ENCODE measurements around the gene E2F4.

E2F4 gene

DNA sequence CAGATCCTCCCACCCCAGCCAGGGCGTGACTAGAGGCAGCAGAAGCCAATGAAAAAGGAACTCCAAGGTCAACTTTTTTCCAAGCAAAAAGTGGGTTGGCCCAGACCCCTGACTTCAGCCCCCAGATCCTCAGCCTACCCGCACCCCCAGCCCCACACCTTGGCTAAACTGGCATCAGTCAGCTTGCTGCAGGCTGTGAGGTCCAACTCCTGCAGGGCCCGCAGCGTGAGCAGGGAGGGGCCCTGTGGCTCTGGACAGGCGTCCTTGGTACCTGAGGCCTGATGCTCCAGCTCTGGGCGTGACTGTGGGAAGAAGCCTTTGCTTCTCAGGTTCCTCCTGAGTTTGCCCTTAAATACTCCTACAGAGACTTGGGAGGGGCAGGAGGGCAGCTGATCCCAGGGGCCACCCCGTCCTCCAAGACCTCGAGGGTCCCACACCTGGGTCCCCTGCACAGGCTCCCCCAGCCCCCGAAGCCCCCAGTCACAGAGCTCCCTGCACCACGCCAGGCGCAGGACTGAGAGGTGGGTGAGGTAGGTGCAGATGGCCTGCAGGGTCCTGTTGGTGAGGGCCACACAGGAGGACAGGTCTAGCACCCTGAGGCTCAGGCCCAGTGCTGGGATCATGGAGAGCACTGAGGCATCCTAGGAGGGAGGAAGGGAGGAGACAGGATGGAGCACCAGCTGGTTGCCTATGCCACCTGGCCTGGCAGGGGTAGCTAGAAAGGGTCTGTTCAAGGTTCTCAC is 16.4 kb downstream of the E2F4 start:
- DNase-seq = no peak

DNA sequence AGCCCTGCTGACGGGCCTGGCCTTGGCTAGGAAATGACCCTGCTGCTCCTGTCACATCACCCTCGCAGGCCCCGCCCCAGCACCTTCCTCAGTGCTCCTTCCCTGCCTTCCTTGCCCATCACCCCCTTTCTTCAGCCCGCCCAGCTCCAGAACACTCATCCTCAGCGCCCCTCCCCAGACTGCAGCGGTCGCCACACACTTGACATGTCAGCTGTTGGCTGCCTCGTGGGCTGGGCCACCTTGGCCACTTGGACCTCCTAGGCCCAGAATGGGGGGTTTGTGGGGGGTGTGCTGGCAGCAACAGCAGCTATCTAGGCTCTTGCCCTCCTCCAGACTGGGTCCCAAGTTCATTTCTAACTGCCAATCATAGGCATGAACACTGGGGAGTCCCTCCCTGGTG is 17.6 kb downstream of the E2F4 start:
- DNase-seq = no peak

DNA sequence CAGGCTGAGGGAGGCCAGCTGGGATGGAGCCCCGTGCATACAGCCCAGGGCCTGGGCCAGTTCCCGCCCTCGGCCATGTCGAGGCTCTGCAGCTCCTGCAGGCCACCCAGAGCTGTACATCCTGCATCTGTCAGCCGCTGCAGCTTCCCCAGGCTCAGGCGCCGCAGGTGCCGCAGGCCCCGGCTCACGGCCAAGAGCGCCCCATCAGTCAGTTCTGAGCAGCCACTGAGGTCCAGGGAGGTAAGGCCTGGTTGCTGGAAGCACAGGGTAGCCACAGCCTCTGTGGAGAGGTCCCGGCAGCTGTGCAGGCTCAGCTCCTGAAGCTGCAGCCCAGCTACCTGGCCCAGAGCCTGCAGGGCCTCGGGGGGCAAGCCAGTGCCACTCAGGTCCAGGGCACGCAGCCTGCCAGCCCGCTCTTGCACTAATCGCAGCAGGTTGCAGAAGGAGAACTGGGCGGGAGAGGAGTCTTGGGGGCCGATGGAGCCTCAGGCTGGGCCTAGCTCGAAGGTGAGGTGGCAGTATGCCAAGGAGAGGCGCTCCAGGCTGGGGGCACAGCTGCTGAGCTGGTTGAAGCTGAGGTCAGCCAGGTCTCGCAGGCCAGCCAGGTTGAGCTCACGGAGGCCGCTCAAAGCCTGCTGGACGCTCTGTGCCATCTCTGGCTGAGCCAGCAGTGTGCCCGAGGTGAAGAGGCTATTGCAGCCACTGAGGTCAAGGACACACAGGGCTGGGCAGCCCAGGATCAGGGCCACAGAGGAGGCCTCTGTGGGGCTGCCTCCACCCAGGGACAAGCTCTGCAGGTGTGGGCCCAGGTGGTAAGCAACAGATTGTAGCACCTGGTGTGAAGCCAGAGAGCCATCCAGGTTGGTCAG is 18.3 kb downstream of the E2F4 start:
- no peak for DNase-seq

DNA sequence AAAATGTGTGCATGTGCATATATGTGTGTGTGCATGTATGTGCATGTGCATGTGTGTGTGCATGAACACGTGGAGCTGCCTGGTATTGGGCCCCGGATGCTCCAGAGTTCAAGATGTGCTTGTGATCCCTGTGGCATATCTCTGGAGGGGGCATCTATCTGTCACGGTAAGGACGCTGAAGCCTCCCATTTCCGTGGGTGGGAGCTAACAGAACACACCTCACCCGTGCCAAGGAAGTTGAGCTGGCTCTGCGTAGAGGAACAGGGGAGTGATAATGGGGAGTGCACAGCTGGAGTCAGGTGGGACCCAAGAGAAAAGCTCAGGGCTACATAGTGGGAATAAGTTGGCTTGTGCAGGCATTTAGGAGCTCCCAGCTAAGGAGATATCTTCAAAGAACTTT is 19.7 kb downstream of the E2F4 start:
- no peak for DNase-seq

DNA sequence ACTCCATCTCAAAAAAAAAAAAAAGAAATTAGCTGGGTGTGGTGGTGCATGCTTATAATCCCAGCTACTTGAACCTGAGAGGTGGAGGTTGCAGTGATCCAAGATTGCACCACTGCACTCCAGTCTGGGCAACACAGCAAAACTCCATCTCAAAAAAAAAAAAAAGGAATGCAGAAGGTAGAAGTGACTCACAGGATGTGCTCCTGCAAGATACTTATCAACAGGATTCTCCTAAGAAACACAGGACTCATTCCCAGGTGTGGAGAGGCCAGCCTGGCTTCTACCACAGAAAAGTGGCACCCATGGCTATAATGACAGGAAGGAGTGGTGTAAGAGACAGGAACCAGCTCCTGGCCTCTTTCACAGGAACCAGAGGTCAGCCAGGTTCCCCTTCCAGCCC is 20.8 kb downstream of the E2F4 start:
- DNase-seq = no peak

DNA sequence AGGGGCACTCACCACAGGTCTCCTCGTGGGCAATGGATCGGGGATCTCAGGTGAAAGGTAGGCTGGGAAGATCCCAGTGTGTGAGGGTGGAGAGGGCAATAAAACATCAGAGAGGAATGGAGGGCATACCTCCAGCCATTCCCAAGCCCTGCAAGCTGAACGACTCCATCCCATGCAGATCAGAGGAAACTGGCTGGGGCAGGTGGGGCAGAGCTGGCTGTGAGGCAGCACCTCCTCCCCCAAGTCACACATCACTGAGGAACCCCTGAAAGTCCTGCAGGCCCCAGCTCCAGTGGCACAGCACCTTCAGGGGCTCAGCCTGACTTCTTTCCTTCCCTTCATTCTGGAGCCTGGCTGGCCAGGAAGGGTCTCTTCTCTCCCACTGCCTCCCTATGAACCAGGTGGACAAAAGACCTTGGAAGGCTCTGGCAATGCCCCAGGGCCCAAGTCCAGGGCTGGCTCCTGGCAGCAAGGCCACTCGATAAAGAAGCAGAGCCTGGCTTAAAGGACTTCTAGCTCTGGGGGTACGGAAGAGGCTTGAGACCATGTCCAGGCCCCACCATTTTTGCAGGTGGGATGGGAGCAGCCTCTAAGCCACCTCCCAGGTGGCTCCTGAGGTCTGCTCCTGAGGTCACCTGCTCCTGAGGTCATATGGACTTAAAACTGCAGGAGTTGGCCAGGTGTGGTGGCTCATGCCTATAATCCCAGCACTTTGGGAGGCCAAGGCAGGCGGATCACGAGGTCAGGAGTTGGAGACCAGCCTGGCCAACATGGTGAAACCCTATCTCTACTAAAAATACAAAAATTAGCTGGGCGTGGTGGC is 21.5 kb downstream of the E2F4 start:
- no peak for DNase-seq

DNA sequence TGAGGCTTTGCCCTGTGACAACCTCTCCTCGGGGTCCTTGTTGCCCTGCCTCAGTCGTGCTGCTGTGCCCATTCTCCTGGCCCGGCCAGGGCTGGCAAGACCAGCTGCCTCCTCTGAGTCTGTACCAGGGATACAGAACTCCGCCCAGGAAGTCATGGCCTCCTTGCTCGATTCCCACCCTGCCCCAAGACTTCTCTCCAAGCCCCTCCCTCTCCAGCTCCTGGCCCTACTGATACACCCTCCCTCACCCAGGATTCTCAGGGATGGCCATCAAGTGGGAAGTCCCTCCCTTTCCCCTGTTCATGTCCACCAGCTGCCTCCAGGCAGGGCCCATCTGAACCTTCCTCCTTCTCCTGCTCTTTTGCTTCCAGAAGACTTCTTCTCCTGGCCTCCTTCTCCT is 23.8 kb downstream of the E2F4 start:
- DNase-seq = no peak

DNA sequence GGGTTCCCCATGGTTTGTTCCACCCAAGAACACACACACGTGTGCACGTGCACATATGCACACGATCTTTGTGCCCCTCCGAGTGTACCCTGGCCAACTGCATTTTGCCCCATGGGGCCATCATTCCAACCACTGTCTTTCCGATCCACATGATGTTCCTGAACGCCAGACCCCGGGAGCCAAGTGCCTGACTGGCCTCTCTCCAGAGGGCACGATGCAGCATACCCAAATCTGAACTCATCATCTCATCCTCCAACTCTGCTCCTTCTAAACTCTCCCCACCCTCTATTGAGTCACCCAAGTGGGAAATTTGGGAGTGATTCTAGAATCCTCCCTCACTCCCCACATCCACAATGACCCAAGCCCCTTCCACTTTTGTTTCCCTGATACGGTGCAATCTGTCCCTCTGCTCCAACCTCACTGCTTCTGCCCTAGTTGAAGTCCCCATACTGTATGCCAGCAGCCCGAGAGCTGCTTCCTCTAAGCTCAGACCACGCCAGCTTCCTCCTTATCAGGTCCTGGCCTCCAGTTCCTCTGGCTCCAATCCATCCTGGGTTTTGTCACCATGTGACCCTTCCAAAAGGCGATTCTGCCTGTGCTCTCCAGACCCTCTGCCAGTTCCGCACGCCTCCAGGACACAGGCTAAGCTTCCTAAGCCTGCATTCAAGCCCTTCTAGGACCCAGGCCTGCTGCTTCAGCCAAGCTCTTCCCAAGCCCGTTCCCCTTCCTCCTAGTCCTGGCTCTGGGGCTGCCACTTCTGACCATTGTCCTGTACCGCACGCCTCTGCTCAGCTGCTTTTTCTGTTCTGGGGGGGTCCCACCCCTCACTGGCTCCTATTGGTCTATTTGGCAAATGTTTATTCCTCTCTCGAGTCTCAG is 24.9 kb downstream of the E2F4 start:
- peak in 4 of 14 donors; percentile 10 to 23 (median 18) for DNase-seq

DNA sequence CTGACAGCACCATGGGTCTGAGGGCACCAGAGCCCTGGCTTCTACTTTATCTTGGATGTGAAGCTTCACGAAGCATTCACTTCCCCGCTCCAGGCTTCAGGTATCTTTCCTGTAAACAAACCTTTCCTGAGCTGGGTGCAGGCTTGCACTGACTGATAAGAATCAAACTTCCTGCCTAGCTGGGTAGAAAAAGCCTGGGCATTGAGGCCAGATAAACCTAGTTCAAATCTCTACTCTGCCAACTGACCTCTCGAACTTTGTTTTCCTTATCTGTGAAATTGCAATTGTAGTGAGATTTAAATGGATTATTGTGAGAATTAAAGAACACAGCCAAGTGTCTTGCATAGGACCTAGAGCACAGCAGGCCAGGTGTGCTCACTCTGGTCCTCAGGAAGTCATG is 32.0 kb downstream of the E2F4 start:
- no peak for DNase-seq

DNA sequence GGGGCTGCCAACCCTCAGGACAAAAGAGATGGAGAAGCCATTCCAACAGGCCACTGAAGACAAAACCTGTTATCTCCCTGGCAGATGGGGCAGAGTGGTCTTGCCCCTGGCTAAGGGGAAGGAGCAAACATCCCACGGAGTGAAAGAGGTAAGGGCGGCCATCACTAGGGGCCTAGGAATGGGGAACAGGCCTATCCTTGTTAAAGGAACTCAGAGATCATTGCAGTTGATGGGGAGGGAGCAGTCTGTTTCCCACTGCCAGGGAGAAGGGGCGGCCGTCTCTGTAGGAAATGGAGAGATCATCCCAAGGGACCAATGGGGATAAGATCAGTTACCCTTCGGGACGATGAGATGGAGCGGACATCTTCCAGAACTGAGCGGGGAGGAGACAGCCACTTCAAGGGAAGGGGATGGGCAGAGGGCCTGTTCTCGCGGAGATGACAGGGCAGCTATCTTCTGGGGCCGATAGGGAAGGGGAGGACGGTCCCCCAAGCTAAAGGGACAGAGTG is 34.4 kb downstream of the E2F4 start:
- DNase-seq = no peak

DNA sequence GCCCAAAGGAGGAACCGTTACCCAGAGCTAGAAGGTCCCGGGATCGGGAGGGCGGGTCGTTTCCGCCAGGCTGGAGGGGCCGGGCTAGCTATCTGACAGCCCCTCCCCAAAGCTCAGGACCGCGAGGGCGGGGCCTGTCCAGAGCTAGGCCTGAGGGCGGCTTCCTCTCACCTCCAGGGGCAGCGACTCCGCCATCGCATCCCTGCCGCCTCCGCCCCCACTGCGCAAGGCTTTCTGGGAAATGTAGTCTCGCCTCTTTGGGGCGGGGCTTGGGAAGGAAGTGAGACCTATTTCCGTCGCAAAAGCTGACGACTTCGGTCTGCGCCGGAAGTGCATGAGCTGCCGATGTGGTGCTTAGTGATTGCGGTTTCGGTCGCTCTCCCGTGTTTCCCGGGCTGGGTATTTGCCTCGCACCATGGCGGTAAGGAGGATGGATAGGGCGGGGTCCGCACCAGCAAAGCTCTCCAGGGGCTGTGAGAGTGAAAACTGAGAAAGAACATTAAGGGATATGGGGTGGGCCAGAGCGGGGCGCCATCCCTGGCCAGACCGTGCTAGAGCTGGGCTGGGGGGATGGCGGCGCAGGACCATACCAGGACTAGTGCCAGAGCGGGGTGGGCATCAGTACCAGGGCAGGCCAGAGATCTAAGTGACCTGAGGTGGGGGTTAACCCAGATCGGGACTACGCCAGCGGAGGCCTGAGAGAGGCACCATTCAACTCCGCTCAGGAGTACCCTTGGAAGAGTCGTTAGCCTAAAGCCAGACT is 35.0 kb downstream of the E2F4 start, which contains the start of gene TMEM208:
Gene TMEM208 (plus strand): TSS at position 327 of the 763 bp plus-strand sequence. CDS start 89 bp downstream, at position 416.
- peak; percentile 61 to 98 (median 94) for DNase-seq

DNA sequence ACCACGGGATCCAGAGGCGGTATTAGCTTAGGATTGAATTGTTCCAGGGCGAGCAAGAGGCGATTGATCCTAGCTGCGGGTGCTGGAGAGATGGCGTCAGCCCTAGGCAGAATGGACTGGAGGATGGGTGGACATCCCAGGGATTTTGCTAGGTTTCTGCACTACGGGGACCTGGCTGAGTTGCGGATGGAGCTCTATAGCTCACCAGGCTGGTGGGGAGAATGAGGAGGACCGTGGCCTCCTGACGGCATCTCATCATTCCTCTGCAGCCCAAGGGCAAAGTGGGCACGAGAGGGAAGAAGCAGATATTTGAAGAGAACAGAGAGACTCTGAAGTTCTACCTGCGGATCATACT is 35.6 kb downstream of the E2F4 start:
- no peak for DNase-seq

DNA sequence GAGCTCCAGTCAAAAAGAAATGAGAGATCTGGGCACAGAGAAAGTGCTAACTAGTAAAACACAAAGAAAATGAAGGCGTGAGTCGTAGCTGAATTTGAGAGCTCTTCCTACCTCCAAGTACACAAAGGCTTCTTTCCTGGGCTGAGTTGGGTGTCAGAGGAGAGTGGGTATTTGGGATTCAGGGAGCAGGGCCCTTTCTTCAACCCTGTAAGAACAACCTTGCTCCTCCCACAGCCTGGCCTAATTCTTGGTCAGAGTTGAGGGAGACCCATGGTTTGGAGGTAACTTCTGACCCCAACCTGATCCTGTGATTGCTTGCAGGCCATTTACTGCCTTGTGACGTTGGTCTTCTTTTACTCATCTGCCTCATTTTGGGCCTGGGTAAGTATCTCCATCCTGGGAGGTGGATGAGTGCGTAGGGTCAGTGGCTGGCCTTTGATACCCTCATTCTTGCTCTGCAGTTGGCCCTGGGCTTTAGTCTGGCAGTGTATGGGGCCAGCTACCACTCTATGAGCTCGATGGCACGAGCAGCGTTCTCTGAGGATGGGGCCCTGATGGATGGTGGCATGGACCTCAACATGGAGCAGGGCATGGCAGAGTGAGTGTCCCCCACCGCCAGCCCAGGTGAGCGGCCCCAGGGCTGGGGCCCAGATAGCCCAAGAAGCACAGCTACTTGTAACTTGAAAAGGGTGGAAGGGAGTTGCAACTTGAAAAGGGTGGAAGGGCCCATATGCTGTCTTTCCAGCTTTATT is 36.3 kb downstream of the E2F4 start:
- DNase-seq = no peak

DNA sequence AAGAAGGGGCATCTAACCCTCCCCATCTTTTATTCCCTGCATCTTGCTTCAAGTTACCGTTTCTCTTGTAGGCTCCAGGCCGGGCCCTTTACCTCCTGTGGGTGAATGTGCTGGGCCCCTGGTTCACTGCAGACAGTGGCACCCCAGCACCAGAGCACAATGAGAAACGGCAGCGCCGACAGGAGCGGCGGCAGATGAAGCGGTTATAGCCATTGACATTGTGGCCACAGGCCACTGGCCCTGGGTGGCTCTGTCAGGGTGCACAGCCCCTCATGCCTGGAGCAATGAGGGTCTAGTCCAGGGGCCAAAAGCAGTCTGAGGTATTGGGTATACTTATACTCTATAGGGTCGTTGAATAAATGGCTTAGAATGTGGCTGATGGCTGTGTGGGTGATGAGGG is 37.0 kb downstream of the E2F4 start:
- no peak for DNase-seq

DNA sequence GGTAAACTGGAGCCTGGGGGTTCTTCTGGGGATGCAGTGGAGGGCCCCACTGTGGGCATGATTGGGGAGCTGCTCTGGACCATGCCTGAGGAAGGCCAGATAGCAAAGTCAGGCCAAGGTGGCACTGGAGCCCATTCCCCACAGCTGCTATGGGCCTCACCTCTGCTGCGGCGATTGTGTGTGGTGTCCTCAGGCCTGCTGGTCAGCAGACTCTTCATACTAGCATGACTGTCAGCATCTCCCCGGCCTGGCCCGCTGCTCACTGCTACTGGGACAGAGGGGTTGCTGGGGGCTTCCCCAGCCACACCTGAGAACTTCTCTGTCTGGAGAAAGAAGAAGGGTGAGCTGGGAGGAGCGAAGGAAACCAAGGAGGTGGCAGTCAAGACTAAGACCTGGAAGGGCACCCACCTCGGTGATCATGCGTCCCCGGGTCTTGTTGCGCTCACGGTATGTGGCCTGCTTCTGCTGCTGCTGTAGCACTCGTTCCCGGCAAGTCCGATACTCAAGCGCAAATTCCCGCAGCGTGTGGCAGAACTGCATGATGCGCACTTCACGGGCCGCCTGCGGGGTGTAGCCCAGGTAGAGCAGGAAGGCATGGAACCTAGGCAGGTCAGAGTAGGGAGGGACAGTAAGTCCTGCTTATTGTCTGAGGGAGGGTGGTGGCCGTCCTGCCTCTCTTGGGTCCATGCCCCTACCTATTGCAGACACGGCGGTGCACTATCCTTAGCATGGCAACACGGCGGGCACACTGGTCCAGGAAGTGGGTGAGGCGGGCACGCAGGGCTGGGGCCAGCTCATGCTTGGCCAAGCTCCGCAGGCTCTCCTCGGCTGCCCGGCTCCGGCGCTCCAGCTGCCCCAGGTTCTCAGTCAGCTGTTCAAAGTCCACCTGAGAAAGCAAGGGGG is 38.2 kb downstream of the E2F4 start:
- DNase-seq = no peak

DNA sequence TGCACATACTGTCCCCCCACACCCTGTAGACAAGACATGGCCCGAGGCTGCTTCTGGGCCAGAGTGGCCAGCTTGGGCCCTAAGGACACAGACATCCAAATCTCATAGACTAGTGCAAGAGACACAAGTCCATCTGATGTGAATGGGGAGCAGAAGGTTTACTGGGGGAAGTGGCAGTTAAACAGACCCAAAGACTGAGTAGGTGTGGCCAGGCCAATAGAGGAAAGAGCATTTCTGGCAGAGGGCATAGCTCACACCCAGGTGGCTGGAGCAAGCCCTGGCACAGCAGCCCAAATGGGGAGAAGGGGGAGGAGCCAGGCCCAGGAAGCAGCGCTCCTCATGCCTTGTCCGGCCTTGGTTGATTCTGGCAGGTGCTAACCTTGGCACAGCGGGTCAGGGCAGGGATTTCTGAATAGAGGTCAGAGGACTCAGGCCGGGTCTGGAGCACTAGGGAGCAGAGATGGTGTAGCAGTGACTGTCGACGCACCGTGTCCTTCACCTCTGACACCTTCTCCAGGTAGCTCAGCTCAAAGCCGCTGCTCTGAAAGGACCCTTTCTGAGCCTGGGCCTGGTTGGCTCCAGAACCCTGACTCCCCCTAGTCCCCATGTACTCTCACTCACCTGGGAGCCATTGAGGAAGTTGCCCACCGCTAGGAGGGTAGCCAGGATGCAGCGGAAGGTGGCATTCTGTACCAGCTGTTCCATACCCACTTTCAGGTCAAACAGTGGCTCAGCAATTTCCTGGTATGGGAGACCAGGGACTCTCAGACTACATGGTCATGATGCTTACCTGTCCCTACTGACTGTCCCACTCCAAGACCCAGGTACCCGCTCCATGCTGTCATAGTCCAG is 39.1 kb downstream of the E2F4 start:
- no peak for DNase-seq

DNA sequence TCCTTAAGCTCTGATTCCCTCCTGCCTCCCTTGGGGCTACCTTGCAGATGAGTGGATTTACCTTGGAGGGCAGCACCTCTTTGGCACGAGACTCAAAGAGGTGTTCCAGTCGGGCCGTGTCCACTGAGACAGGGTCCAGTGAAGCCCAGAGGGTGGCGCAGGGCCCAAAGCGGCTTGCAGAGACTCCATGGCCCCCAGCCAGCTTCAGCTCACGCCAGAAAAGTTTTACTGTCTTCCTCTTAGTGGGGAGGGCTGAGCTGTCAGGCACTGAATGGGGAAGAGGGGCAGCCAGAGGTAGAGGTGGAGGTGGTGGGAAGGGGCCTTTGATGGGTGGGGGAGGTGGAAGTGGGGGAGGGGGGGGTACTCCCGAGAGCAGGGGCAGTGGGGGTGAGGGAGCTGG is 41.6 kb downstream of the E2F4 start:
- DNase-seq = no peak

DNA sequence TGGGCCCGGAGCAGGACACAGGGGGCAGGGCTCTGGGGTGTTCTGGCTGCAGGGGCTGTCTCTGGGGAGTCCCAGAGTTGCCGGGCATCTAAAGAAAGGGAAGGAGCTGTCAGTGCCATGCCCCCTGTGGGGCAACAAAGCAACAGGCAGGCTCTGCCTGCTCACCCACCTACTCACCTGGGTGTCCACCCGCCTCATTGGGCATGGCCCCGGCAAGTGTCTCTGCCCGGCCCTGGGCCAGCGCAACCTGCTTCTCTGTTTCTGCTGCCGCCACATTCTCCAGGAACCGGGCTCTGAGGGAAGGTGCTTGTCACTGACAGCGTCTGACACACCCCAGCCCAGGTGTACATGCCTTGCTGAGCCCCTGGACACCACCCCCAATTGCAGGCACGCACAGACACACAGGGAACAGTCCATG is 42.2 kb downstream of the E2F4 start:
- no peak for DNase-seq
